H9 (cell line): ENCODE data around the gene ARCN1. TPM values are rescaled to one million over a fixed set of nuclear protein-coding genes. Genes with fewer than 3 reads are reported as not detected.

Source experiments
- DNase-seq: peaks from one replicate; pipeline ENCODE4 v3.0.0-alpha.2; 2017
- H2AFZ ChIP-seq: one replicate; pipeline ENCODE4 v1.6.1; 2013; ENCODE audit warnings: mild to moderate bottlenecking, low read length, control low read depth, moderate library complexity
- H2AK5ac ChIP-seq: 2 replicates; pipeline ENCODE4 v1.6.1; 2013; ENCODE audit warnings: low read length, control low read depth, mixed read lengths; ENCODE audit not compliant: insufficient read length
- H2BK120ac ChIP-seq: one replicate; pipeline ENCODE4 v1.6.1; 2013; ENCODE audit warnings: low read depth, mild to moderate bottlenecking, low read length, control low read depth, inconsistent platforms; ENCODE audit not compliant: poor library complexity, severe bottlenecking
- H2BK12ac ChIP-seq: 2 replicates; pipeline ENCODE4 v1.6.1; 2013; ENCODE audit warnings: low read length, control low read depth, mixed read lengths, low read depth; ENCODE audit not compliant: insufficient read length
- H2BK15ac ChIP-seq: 2 replicates; pipeline ENCODE4 v1.6.1; 2013; ENCODE audit warnings: low read depth, low read length, control low read depth
- H2BK20ac ChIP-seq: one replicate; pipeline ENCODE4 v1.6.1; 2013; ENCODE audit warnings: low read depth, mild to moderate bottlenecking, low read length, control low read depth, inconsistent platforms; ENCODE audit not compliant: poor library complexity, severe bottlenecking
- H2BK5ac ChIP-seq: 2 replicates; pipeline ENCODE4 v1.6.1; 2013; ENCODE audit warnings: low read length, control low read depth, mixed read lengths; ENCODE audit not compliant: insufficient read length
- H3K14ac ChIP-seq: 2 replicates; pipeline ENCODE4 v1.6.1; 2013; ENCODE audit warnings: low read length, control low read depth; ENCODE audit not compliant: insufficient read depth
- H3K18ac ChIP-seq: 2 replicates; pipeline ENCODE4 v1.6.1; 2013; ENCODE audit warnings: low read depth, mild to moderate bottlenecking, mixed read lengths, low read length, control low read depth; ENCODE audit not compliant: insufficient read length
- H3K23ac ChIP-seq: 2 replicates; pipeline ENCODE4 v1.6.1; 2013; ENCODE audit warnings: low read length, control low read depth, mixed read lengths, low read depth; ENCODE audit not compliant: insufficient read length
- H3K23me2 ChIP-seq: 2 replicates; pipeline ENCODE4 v1.6.1; 2013; ENCODE audit warnings: low read depth, mild to moderate bottlenecking, mixed read lengths, low read length, control low read depth; ENCODE audit not compliant: insufficient read length, poor library complexity, severe bottlenecking
- H3K27ac ChIP-seq: 2 replicates; pipeline ENCODE4 v1.5.1; 2013; ENCODE audit warnings: low read length, control low read depth, mixed read lengths, low read depth; ENCODE audit not compliant: insufficient read length
- H3K27me3 ChIP-seq: 2 replicates; pipeline ENCODE4 v1.6.1; 2013; ENCODE audit warnings: low read length, control low read depth, inconsistent platforms; ENCODE audit not compliant: insufficient read depth
- H3K4ac ChIP-seq: 2 replicates; pipeline ENCODE4 v1.6.1; 2013; ENCODE audit warnings: low read depth, mild to moderate bottlenecking, control low read depth, inconsistent platforms, low read length, moderate library complexity
- H3K4me1 ChIP-seq: 2 replicates; pipeline ENCODE4 v1.6.1; 2013; ENCODE audit warnings: low read length, control low read depth, inconsistent platforms; ENCODE audit not compliant: insufficient read depth
- H3K4me2 ChIP-seq: 2 replicates; pipeline ENCODE4 v1.6.1; 2013; ENCODE audit warnings: low read length, control low read depth, mixed read lengths; ENCODE audit not compliant: insufficient read length, insufficient read depth
- H3K56ac ChIP-seq: 2 replicates; pipeline ENCODE4 v1.6.1; 2013; ENCODE audit warnings: low read depth, mild to moderate bottlenecking, mixed read lengths, low read length, control low read depth; ENCODE audit not compliant: insufficient read length
- H3K79me1 ChIP-seq: 2 replicates; pipeline ENCODE4 v1.6.1; 2013; ENCODE audit warnings: low read depth, mild to moderate bottlenecking, moderate library complexity, low read length, control low read depth, inconsistent platforms; ENCODE audit not compliant: insufficient read depth, poor library complexity, severe bottlenecking
- H3K79me2 ChIP-seq: 2 replicates; pipeline ENCODE4 v1.6.1; 2013; ENCODE audit warnings: low read length, control low read depth, inconsistent platforms; ENCODE audit not compliant: insufficient read depth
- H3K9ac ChIP-seq: 2 replicates; pipeline ENCODE4 v1.6.1; 2013; ENCODE audit warnings: low read length, control low read depth, mixed read lengths; ENCODE audit not compliant: insufficient read length; ENCODE audit errors: extremely low read depth
- H3K9me3 ChIP-seq: one replicate; pipeline ENCODE4 v1.6.1; 2013; ENCODE audit warnings: low read depth, low read length, inconsistent platforms; ENCODE audit not compliant: control insufficient read depth
- H3T11ph ChIP-seq: one replicate; pipeline ENCODE4 v1.6.1; 2013; ENCODE audit warnings: mild to moderate bottlenecking, low read length, control low read depth, inconsistent platforms
- H4K20me1 ChIP-seq: one replicate; pipeline ENCODE4 v1.6.1; 2013; ENCODE audit not compliant: control insufficient read depth, insufficient read length, insufficient read depth
- H4K5ac ChIP-seq: 2 replicates; pipeline ENCODE4 v1.6.1; 2013; ENCODE audit warnings: low read depth, mild to moderate bottlenecking, mixed read lengths, low read length, control low read depth; ENCODE audit not compliant: insufficient read length
- H4K8ac ChIP-seq: replicated peaks from 2 replicates; pipeline ENCODE4 v1.6.1; 2013; ENCODE audit warnings: low read length, control low read depth, mixed read lengths, low read depth; ENCODE audit not compliant: insufficient read length
- H4K91ac ChIP-seq: 2 replicates; pipeline ENCODE4 v1.6.1; 2013; ENCODE audit warnings: low read depth, mild to moderate bottlenecking, moderate library complexity, mixed read lengths, low read length, control low read depth; ENCODE audit not compliant: insufficient read length
- H3K27ac Mint-ChIP-seq, 3 experiments: 2 replicates in 2 of 3; 3 replicates in 1 of 3; pipeline ENCODE4 v1.8.0; 2020 to 2021; ENCODE audit warnings: mixed read lengths in 3 of 3, mild to moderate bottlenecking in 1 of 3, moderate library complexity in 1 of 3
- H3K27me3 Mint-ChIP-seq: 2 replicates; pipeline ENCODE4 v1.8.0; 2021; ENCODE audit warnings: low read depth, mild to moderate bottlenecking, moderate library complexity, mixed read lengths
- H3K36me3 Mint-ChIP-seq, 3 experiments: 2 replicates in 2 of 3; 3 replicates in 1 of 3; pipeline ENCODE4 v1.8.0; 2020 to 2021; ENCODE audit warnings: low read depth in 3 of 3, mixed read lengths in 3 of 3; ENCODE audit not compliant: insufficient read depth in 1 of 3
- H3K4me1 Mint-ChIP-seq, 2 experiments: 2 replicates each; pipeline ENCODE4 v1.8.0; 2020; ENCODE audit warnings: mixed read lengths in 2 of 2
- H3K4me3 Mint-ChIP-seq, 2 experiments: 2 replicates in 1 of 2; 3 replicates in 1 of 2; pipeline ENCODE4 v1.8.0; 2020 to 2021; ENCODE audit warnings: mild to moderate bottlenecking in 2 of 2, mixed read lengths in 2 of 2, moderate library complexity in 1 of 2
- H3K9me3 Mint-ChIP-seq, 2 experiments: 2 replicates in 1 of 2; 3 replicates in 1 of 2; pipeline ENCODE4 v1.8.0; 2020; ENCODE audit warnings: mild to moderate bottlenecking in 2 of 2, mixed read lengths in 2 of 2, moderate library complexity in 1 of 2
- CTCF ChIP-seq: fragments of 200-600 bp; sonication (generic); conservative IDR thresholded peaks from 3 replicates; pipeline ENCODE4 v1.8.0; 2021; ENCODE audit warnings: antibody characterized with exemption, mild to moderate bottlenecking
- WGBS: extraction: QIAGEN DNeasy Blood & Tissue Kit; methylation state at CpG from one replicate; pipeline ENCODE4 v1.1.7; 2013; ENCODE audit warnings: missing lambda C conversion rate, low lambda C conversion rate, mixed read lengths; ENCODE audit not compliant: insufficient read length; ENCODE audit errors: extremely low coverage; 5-methylcytosine and 5-hydroxymethylcytosine counted together
- total RNA-seq: library from RNA; stranded (reverse); gene quantifications from 2 replicates; pipeline ENCODE4 v1.2.1, GENCODE V29; 2021

The ARCN1 gene
- total RNA-seq, 1 experiment from 2014 or later = 152 TPM

- Histone ChIP-seq H4K91ac (no peak overlapping the region), H3T11ph (no peak overlapping the region), H3K27me3 (peaks cover 32% of the 10 kb centered on the region), H4K8ac (no peak overlapping the region), H3K18ac (no peak overlapping the region), H3K27ac (no peak overlapping the region), H3K79me2 (no peaks in the 10 kb centered on the region), H3K9me3 (no peaks in the 10 kb centered on the region), H2AK5ac (no peak overlapping the region), H4K20me1 (no peaks in the 10 kb centered on the region), H2BK15ac (no peak overlapping the region), H3K9ac (no peak overlapping the region), H3K56ac (no peak overlapping the region), H2BK120ac (no peak overlapping the region), H2BK20ac (no peak overlapping the region), H3K4ac (no peak overlapping the region), H2BK5ac (no peak overlapping the region), H3K4me2 (no peak overlapping the region), H2AFZ (no peak overlapping the region), H3K23ac (no peak overlapping the region), H3K23me2 (peaks cover 16% of the 10 kb centered on the region), H3K4me1 (peaks cover 15% of the 10 kb centered on the region), H3K79me1 (no peaks in the 10 kb centered on the region), H4K5ac (no peak overlapping the region), H2BK12ac (no peak overlapping the region), H3K14ac (no peak overlapping the region)
- WGBS = no CpG with 5 or more reads among the region's 7 CpGs
- H3K4me3 Mint-ChIP-seq = no peak overlapping the region; a peak in 2 of 5 replicates
- TF ChIP-seq CTCF = no peak
- H3K27me3 Mint-ChIP-seq = peaks cover 48% of the 10 kb centered on the region
- H3K36me3 Mint-ChIP-seq = peaks cover 0 to 4% (median 0%) of the 10 kb centered on the region in 3 experiments; a peak in 3 of 7 replicates
- peaks cover 64 to 69% of the 10 kb centered on the region in 2 experiments for H3K4me1 Mint-ChIP-seq
- H3K27ac Mint-ChIP-seq = peak overlapping the region in 1 of 3 experiments; percentile 59; a peak in 1 of 7 replicates
- peak; percentile 26 for DNase-seq
- H3K9me3 Mint-ChIP-seq = peaks cover 0 to 6% of the 10 kb centered on the region in 2 experiments; a peak in 3 of 5 replicates
These were observed 40.2 kb downstream of the ARCN1 start for GRCh38 chr11:118612378-118612777.
